ENCODE measurements around the gene ZHX3. TPM values are rescaled to one million over a fixed set of nuclear protein-coding genes. Genes with fewer than 3 reads are reported as not detected.

Gene ZHX3
- total and polyA plus RNA-seq, 9 of the 15 experiments (the other 6 are each of a cell fraction or from before 2014, with no cell fraction given) = 0.80 to 14.6 (median 4.9) TPM

DNA sequence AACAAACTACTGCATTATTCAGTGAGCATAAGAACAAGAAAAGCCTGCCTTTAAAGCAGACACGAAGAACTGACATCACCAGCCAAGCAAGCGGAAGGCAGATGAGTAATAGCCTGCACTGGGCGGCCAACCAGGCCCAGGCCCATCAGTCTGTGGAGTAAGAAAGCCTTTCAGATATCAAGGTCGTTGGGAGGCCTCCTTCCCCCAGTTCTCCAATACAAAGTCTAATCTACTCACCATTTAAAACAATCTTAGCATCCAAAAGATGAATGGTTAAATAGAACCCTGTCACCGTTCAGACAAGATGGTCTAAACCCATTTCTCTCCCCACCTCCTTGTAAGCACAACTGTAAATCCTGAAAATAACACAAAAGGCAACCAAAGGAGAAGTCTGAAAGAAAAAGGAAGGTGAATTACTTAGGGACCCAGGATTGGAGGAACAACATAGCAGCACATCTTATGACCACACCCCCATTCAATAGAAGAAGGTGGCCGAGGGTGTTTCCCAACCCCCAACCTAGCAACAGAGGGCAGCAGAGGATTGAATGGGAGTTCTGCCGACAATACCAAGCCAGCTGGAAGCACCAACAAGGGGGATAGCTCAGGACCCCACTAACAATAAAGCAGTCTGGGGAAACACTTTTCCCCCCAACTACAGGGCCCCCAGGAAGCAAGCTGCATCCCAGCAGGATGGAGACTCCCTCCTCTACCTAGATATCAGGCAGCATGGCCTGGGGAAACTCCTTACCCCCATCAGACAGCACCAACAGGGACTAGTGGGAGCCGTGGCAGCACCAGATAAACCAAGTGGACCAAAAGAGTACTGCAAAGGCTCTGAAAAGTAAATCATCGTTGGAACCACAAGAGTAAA, 67.9 kb downstream of the ZHX3 start (continued):
- TF ChIP-seq FOXA1 (IDR thresholded peaks at IDR 0.05; ENCODE audit: borderline replicate concordance) (no peak), NRF1 (conservative IDR thresholded peaks at IDR 0.05 in 1 of 2, IDR thresholded peaks at IDR 0.05 in 1 of 2) (0 out of 4 replicates have a peak, but pooled peaks of 1 of the 2 experiments have one; percentile 18), ZNF57 (CRISPR knock-in tag; IDR thresholded peaks at IDR 0.05) (no peak), NCOR1 (IDR thresholded peaks at IDR 0.05) (no peak), ZC3H4 (CRISPR knock-in tag; IDR thresholded peaks at IDR 0.05; ENCODE audit: borderline replicate concordance) (no peak), SAFB (IDR thresholded peaks at IDR 0.05; ENCODE audit: borderline replicate concordance, low read depth, low read length) (no peak), CBX5 (IDR thresholded peaks at IDR 0.05; ENCODE audit: borderline replicate concordance, low read depth) (no peak), HSF4 (CRISPR knock-in tag; IDR thresholded peaks at IDR 0.05; ENCODE audit: borderline replicate concordance) (no peak), ZNF311 (CRISPR knock-in tag; IDR thresholded peaks at IDR 0.05) (no peak), U2AF1 (optimal IDR thresholded peaks at IDR 0.05; ENCODE audit: low read depth, low read length) (no peak), CBFA2T2 (conservative IDR thresholded peaks at IDR 0.05) (no peak), CC2D1A (IDR thresholded peaks at IDR 0.05) (peak; percentile 28; the same call in 1 of the 2 replicates), HDGF (IDR thresholded peaks at IDR 0.05) (no peak), ZNF41 (CRISPR knock-in tag; conservative IDR thresholded peaks at IDR 0.05) (no peak), TCFL5 (CRISPR knock-in tag; conservative IDR thresholded peaks at IDR 0.05) (no peak), GTF2E2 (tag; IDR thresholded peaks at IDR 0.05) (no peak), ZNF668 (CRISPR knock-in tag; IDR thresholded peaks at IDR 0.05) (no peak), BRF1 (IDR thresholded peaks at IDR 0.05; ENCODE audit: borderline replicate concordance, extremely low read depth, insufficient read length) (no peak), SIN3A (IDR thresholded peaks at IDR 0.05; ENCODE audit: borderline replicate concordance in 2 of 2, control insufficient read depth in 1 of 2, low read depth in 2 of 2, low read length in 2 of 2) (no peak), SREBF1 (IDR thresholded peaks at IDR 0.05; ENCODE audit: borderline replicate concordance, low read depth, low read length) (no peak)
- TF ChIP-seq, protein P1, sequence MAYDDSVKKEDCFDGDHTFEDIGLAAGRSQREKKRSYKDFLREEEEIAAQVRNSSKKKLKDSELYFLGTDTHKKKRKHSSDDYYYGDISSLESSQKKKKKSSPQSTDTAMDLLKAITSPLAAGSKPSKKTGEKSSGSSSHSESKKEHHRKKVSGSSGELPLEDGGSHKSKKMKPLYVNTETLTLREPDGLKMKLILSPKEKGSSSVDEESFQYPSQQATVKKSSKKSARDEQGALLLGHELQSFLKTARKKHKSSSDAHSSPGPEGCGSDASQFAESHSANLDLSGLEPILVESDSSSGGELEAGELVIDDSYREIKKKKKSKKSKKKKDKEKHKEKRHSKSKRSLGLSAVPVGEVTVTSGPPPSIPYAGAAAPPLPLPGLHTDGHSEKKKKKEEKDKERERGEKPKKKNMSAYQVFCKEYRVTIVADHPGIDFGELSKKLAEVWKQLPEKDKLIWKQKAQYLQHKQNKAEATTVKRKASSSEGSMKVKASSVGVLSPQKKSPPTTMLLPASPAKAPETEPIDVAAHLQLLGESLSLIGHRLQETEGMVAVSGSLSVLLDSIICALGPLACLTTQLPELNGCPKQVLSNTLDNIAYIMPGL (CRISPR knock-in tag; IDR thresholded peaks at IDR 0.05) = no peak
- TF ChIP-seq, protein P2, sequence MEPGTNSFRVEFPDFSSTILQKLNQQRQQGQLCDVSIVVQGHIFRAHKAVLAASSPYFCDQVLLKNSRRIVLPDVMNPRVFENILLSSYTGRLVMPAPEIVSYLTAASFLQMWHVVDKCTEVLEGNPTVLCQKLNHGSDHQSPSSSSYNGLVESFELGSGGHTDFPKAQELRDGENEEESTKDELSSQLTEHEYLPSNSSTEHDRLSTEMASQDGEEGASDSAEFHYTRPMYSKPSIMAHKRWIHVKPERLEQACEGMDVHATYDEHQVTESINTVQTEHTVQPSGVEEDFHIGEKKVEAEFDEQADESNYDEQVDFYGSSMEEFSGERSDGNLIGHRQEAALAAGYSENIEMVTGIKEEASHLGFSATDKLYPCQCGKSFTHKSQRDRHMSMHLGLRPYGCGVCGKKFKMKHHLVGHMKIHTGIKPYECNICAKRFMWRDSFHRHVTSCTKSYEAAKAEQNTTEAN (CRISPR knock-in tag; IDR thresholded peaks at IDR 0.05) = no peak
- TF ChIP-seq, protein P3, sequence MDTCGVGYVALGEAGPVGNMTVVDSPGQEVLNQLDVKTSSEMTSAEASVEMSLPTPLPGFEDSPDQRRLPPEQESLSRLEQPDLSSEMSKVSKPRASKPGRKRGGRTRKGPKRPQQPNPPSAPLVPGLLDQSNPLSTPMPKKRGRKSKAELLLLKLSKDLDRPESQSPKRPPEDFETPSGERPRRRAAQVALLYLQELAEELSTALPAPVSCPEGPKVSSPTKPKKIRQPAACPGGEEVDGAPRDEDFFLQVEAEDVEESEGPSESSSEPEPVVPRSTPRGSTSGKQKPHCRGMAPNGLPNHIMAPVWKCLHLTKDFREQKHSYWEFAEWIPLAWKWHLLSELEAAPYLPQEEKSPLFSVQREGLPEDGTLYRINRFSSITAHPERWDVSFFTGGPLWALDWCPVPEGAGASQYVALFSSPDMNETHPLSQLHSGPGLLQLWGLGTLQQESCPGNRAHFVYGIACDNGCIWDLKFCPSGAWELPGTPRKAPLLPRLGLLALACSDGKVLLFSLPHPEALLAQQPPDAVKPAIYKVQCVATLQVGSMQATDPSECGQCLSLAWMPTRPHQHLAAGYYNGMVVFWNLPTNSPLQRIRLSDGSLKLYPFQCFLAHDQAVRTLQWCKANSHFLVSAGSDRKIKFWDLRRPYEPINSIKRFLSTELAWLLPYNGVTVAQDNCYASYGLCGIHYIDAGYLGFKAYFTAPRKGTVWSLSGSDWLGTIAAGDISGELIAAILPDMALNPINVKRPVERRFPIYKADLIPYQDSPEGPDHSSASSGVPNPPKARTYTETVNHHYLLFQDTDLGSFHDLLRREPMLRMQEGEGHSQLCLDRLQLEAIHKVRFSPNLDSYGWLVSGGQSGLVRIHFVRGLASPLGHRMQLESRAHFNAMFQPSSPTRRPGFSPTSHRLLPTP (IDR thresholded peaks at IDR 0.05; ENCODE audit: borderline replicate concordance, extremely low read depth, insufficient read length) = no peak
